ENCODE data around the gene SRSF5. TPM values are rescaled to one million over a fixed set of nuclear protein-coding genes. Genes with fewer than 3 reads are reported as not detected.

The SRSF5 gene
- total RNA-seq, 1 experiment from 2014 or later: 389 TPM

DNA sequence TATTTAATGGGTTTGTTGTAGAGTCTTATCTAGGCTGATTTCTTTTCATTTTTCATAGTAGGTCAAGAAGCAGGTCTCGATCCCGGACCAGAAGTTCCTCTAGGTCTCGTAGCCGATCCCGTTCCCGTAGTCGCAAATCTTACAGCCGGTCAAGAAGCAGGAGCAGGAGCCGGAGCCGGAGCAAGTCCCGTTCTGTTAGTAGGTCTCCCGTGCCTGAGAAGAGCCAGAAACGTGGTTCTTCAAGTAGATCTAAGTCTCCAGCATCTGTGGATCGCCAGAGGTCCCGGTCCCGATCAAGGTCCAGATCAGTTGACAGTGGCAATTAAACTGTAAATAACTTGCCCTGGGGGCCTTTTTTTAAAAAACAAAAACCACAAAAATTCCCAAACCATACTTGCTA lies 4.2 kb downstream of the SRSF5 start:
- no peak overlapping the region for H3K23ac ChIP-seq (ENCODE audit: insufficient read length, low read depth, low read length)
- no peak overlapping the region for H4K8ac ChIP-seq (replicated peaks; ENCODE audit: insufficient read length, low read depth, low read length)
- H3K9ac ChIP-seq (ENCODE audit: extremely low read depth, insufficient read length, low read length): no peak overlapping the region
- no peak overlapping the region for H2BK120ac ChIP-seq (ENCODE audit: low read depth, low read length, poor library complexity, severe bottlenecking)
- no peak overlapping the region for H4K5ac ChIP-seq (ENCODE audit: insufficient read length, low read depth, low read length)
- TF ChIP-seq, protein P1, sequence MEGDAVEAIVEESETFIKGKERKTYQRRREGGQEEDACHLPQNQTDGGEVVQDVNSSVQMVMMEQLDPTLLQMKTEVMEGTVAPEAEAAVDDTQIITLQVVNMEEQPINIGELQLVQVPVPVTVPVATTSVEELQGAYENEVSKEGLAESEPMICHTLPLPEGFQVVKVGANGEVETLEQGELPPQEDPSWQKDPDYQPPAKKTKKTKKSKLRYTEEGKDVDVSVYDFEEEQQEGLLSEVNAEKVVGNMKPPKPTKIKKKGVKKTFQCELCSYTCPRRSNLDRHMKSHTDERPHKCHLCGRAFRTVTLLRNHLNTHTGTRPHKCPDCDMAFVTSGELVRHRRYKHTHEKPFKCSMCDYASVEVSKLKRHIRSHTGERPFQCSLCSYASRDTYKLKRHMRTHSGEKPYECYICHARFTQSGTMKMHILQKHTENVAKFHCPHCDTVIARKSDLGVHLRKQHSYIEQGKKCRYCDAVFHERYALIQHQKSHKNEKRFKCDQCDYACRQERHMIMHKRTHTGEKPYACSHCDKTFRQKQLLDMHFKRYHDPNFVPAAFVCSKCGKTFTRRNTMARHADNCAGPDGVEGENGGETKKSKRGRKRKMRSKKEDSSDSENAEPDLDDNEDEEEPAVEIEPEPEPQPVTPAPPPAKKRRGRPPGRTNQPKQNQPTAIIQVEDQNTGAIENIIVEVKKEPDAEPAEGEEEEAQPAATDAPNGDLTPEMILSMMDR (conservative IDR thresholded peaks at IDR 0.05): no peak
- H3K14ac ChIP-seq (ENCODE audit: insufficient read depth, low read length): no peak overlapping the region
- H3K79me2 ChIP-seq (ENCODE audit: insufficient read depth, low read length): peaks cover 3% of the 10 kb centered on the region; the same call in 1 of the 2 replicates
- H3K4me3 Mint-ChIP-seq: no peak overlapping the region
- no peak overlapping the region for H2AK5ac ChIP-seq (ENCODE audit: insufficient read length, low read length)
- H2BK5ac ChIP-seq (ENCODE audit: insufficient read length, low read length): no peak overlapping the region
- H3K4me1 Mint-ChIP-seq: peaks cover 19 to 26% of the 10 kb centered on the region in 2 experiments
- H3K23me2 ChIP-seq (ENCODE audit: insufficient read length, low read depth, low read length, poor library complexity, severe bottlenecking): peaks cover 6% of the 10 kb centered on the region
- H3K27ac ChIP-seq (ENCODE audit: insufficient read length, low read depth, low read length): no peak overlapping the region
- no peaks in the 10 kb centered on the region for H4K20me1 ChIP-seq (ENCODE audit: control insufficient read depth, insufficient read depth, insufficient read length)
- no peak overlapping the region for H4K91ac ChIP-seq (ENCODE audit: insufficient read length, low read depth, low read length)
- no peak overlapping the region for H2BK15ac ChIP-seq (ENCODE audit: low read depth, low read length)
- H3K4me1 ChIP-seq (ENCODE audit: insufficient read depth, low read length): no peaks in the 10 kb centered on the region
- H2AFZ ChIP-seq (ENCODE audit: low read length): no peak overlapping the region
- H2BK12ac ChIP-seq (ENCODE audit: insufficient read length, low read depth, low read length): no peak overlapping the region
- H3K79me1 ChIP-seq (ENCODE audit: insufficient read depth, low read depth, low read length, poor library complexity, severe bottlenecking): peaks cover 6% of the 10 kb centered on the region
- no peak for DNase-seq
- no peak overlapping the region for H3K18ac ChIP-seq (ENCODE audit: insufficient read length, low read depth, low read length)
- no peak overlapping the region for H3T11ph ChIP-seq (ENCODE audit: low read length)
- H2BK20ac ChIP-seq (ENCODE audit: low read depth, low read length, poor library complexity, severe bottlenecking): no peak overlapping the region
- H3K9me3 Mint-ChIP-seq: no peaks in the 10 kb centered on the region
- no peak overlapping the region for H3K56ac ChIP-seq (ENCODE audit: insufficient read length, low read depth, low read length)
- no peak overlapping the region for H3K4me2 ChIP-seq (ENCODE audit: insufficient read depth, insufficient read length, low read length)
- H3K27ac Mint-ChIP-seq: 0 out of 7 replicates have a peak overlapping the region, but pooled peaks of 1 of the 3 experiments have one; percentile 24
- no peaks in the 10 kb centered on the region for H3K27me3 ChIP-seq (ENCODE audit: insufficient read depth, low read length)
- WGBS (ENCODE audit: extremely low coverage, insufficient read length, low lambda C conversion rate): no CpG with 5 or more reads among the region's 16 CpGs
- no peaks in the 10 kb centered on the region; the same call in 1 of the 2 replicates for H3K27me3 Mint-ChIP-seq (ENCODE audit: low read depth)
- no peaks in the 10 kb centered on the region for H3K9me3 ChIP-seq (ENCODE audit: control insufficient read depth, low read depth, low read length)
- no peak overlapping the region for H3K4ac ChIP-seq (ENCODE audit: low read depth, low read length)
- H3K36me3 Mint-ChIP-seq (ENCODE audit: insufficient read depth in 1 of 3, low read depth in 3 of 3): peaks cover 64 to 85% (median 84%) of the 10 kb centered on the region in 3 experiments
